H54 (cell line): ENCODE measurements around the gene KRTAP10-2.

Experiments used
- DNase-seq: peaks from one replicate; pipeline ENCODE4 v3.0.0; 2011; ENCODE audit warnings: low spot score, mixed read lengths; ENCODE audit not compliant: insufficient read length
- FAIRE-seq: peaks from 3 replicates; lab custom pipeline; 2011; peaks lifted over from hg19 to GRCh38; lab: Jason Lieb, UNC
- POLR2A ChIP-seq: IDR thresholded peaks from 2 replicates; pipeline ENCODE4 v1.6.1; 2011; ENCODE audit warnings: low read depth, mild to moderate bottlenecking, low read length

Gene KRTAP10-2

DNA sequence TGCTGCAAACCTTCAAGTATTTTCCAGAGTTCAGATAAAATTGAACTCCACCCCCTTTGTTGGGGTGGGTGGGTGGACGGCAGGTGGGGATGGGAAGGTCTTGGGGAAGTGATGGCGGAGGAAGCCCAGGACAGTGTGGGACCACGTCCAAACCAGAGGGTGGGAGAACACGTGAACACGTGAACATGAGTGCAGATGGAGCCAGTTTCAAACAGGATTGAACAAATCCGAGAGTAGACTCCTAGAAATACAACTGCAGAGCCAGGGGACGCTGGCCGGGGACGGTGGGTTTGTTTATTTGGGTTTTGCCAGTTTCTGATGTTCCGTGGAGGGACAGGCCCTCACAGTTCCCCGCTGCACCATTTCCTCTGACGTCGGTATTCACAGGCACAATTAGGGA lies 2.9 kb downstream of the KRTAP10-2 start:
- FAIRE-seq (no peak), DNase-seq (no peak)
- no peak for TF ChIP-seq POLR2A

GRCh38 chr21:44547656-44548331 lies 3.5 kb downstream of the KRTAP10-2 start:
- DNase-seq (no peak), FAIRE-seq (no peak)
- no peak for TF ChIP-seq POLR2A

DNA sequence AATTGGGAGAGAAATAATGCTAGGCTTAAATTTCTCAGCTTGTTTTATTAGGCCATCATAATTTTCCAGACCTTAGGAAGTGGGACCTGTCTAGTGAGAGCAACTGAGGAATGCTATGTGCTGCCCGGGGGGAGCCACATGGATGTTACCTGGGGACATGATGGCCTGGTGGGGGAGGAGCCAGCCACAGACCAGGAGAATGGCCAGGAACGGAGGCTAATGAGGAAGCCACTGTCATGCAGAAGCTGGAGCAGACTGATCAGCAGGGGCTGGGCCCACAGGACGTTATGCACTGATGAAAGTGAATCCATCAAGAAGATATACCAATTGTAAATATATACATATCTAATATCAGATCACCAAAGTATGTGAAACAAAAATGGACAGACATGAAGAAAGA lies 6.7 kb downstream of the KRTAP10-2 start:
- no peak for FAIRE-seq
- no peak for DNase-seq
- TF ChIP-seq POLR2A: no peak

GRCh38 chr21:44542716-44543115 lies 8.6 kb downstream of the KRTAP10-2 start:
- no peak for TF ChIP-seq POLR2A
- DNase-seq (no peak), FAIRE-seq (no peak)

GRCh38 chr21:44540741-44541288 lies 10.5 kb downstream of the KRTAP10-2 start:
- no peak for TF ChIP-seq POLR2A
- DNase-seq (no peak), FAIRE-seq (no peak)

- FAIRE-seq (no peak), DNase-seq (no peak)
- TF ChIP-seq POLR2A: no peak
Measured at GRCh38 chr21:44539991-44540666, 11.2 kb downstream of the KRTAP10-2 start, which contains the start of gene KRTAP10-1. Gene KRTAP10-1, minus strand, starts transcription at chr21:44540195. Its CDS starts 45 bp downstream, at chr21:44540150.

GRCh38 chr21:44539046-44539445 lies 12.3 kb downstream of the KRTAP10-2 start:
- DNase-seq (no peak), FAIRE-seq (no peak)
- TF ChIP-seq POLR2A: no peak

DNA sequence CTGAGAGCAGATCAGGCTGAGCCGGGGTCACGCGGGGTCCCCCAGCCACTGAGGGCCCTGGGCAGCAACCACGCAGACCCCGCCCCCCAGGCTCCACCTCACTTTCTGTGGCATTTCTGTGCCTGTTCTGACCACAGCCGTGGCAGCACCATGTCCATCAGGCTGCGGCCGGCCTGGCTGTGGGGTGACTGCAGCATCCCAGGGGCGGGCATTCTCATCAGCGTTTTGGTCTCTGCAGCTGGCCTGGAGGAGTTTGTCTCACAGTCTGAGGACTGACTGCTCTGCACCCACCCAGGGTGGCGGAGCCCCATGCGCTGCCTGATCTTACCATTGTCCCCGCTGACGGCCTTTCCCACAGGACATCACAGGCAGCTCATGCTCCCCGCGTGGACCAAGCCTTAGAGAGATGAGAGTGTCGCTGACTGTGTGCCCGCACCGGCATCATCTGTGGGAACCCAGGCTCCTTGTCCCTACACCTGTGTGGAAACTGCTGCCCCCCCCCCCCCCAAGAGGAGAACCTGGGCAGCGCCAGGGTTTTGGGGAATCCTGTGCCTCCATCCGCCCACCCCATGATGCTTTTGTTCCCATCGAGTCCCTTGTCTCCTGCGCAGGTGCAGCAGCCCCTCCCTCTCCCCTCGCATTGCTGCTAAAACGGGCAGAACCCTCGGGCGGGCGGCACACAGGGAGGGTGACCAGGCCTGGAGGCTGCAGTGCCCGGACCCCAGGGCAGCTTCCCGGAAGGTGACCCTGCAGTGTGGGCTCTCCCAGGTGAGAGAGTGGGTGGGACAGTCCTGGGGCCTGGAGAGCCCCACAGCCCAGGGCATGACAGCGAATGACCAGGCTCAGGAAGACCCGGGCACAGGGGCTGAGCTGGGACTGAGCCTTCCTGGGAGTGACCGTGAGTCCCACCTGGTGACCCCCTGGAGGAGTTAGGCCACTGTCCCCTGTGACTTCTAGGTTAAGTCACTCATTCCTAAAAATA lies 13.1 kb downstream of the KRTAP10-2 start:
- no peak for DNase-seq
- no peak for FAIRE-seq
- TF ChIP-seq POLR2A: no peak

DNA sequence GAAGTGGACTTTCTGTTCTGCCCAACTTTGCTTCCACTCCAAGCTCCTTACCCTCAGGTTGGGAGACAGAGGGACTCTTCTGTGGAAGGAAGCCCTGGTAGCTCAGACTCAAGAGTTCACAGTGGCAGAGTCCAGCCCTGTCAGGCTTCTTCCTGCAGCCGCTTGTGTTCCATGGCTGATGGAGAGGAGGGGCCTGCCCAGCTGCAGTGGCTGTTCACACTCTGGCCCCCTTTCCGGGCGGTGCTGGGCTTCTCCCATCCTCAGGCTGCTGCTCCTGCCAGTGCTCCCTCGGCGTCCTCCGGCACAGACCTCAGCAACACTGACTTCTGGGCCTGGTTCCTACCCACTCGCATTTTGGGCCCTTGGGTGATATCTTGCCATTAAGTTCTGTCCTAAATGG lies 15.3 kb downstream of the KRTAP10-2 start:
- no peak for DNase-seq
- no peak for TF ChIP-seq POLR2A
- no peak for FAIRE-seq

GRCh38 chr21:44534688-44535087 lies 16.6 kb downstream of the KRTAP10-2 start:
- DNase-seq: no peak
- TF ChIP-seq POLR2A: no peak
- FAIRE-seq: no peak

- DNase-seq (no peak), FAIRE-seq (no peak)
- no peak for TF ChIP-seq POLR2A
Measured at GRCh38 chr21:44533891-44534627, 17.2 kb downstream of the KRTAP10-2 start.

GRCh38 chr21:44533121-44533890 lies 18.0 kb downstream of the KRTAP10-2 start:
- TF ChIP-seq POLR2A: no peak
- no peak for FAIRE-seq

More at GRCh38 chr21:44533121-44533890, 18.0 kb downstream of the KRTAP10-2 start:
- no peak for DNase-seq
